Hematopoietic multipotent progenitor cell treated with erythropoietin and hydrocortisone succinate and interleukin-3 and kit ligand, for 6 days (in vitro differentiated cells): ENCODE measurements around the gene ADGRA3.

Source experiments
- DNase-seq: peaks from one replicate; pipeline ENCODE4 v3.0.0-alpha.2; 2015

The ADGRA3 gene

GRCh38 chr4:22515888-22516541 lies at the start of gene ADGRA3:
Gene ADGRA3, minus strand, starts transcription at chr4:22516066. Its CDS starts 282 bp downstream, at chr4:22515784.
- DNase-seq = peak; percentile 79

DNA sequence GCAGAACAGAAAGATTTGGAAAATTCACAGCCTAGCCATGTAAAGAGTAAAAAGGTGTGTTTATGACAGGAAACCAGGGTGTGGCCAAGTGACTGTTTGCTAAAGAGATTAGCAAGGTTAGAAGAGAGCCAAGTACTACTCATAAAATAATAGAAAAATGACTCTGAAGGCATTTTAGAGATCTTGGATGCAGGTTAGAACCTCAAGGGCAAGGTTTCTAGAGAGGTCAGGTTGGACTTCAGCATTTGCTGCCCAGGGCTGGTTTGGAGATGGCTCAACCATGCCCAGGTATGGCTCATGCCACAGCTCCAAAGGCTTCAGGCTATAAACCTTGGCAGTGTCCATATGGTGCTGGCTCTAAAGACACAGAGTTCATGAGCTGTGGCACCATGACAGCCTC lies 40.6 kb upstream of the ADGRA3 start:
- no peak for DNase-seq

DNA sequence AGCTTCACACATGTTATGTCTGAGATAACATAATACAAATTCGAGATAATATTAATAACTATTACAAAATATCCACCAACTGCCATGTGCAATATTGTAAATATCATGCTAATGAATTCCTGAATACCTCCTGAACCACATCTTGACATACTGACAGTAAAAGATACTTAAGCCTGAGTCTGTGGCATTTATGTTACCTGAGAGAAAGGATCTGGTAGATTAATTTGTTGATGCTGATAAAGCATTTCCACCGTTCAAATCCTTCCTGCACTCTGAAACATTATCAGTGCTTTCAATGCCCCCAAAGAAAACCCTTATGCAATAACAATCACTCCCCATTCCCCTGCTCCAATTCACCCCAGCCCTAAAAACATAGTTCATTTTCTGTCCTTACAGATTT lies 38.8 kb upstream of the ADGRA3 start:
- no peak for DNase-seq

- no peak for DNase-seq
These were observed 37.7 kb upstream of the ADGRA3 start for GRCh38 chr4:22553560-22553959.

DNA sequence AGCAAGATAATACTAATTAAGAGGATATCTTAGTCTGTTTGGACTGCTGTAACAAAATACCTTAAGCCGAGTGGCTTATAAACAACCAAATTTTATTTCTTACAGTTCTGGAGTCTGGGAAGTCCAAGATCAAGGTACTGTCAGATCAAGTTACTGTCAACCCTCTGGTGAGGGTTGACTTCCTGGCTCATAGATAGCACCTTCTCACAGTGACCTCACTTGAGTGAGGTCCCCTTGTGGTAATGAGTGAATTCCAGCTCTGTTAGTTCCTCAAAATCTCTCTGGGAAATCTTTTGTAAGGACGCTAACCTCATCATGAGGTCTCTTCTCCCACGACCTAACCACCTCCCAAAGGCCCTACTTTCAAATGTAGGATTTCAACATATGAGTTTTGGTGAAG lies 36.9 kb upstream of the ADGRA3 start:
- peak; percentile 10 for DNase-seq

DNA sequence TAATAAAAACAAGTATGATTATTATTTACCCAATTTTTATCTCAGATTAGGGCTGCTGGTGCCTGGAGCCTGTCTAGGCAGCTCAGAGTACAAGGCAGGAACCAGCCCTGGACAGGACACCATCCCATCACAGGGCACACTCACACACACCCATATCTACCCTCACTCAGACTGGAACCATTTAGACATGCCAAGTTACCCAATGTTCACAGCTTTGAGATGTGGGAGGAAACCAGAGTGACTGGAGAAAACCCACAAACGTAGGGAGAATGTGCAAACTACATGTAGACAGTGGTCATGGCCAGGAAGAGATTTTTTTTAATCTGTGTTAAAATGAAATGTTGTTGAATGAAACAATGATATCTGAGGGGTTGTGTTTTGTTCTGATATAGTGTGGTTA lies 35.7 kb upstream of the ADGRA3 start:
- no peak for DNase-seq

DNA sequence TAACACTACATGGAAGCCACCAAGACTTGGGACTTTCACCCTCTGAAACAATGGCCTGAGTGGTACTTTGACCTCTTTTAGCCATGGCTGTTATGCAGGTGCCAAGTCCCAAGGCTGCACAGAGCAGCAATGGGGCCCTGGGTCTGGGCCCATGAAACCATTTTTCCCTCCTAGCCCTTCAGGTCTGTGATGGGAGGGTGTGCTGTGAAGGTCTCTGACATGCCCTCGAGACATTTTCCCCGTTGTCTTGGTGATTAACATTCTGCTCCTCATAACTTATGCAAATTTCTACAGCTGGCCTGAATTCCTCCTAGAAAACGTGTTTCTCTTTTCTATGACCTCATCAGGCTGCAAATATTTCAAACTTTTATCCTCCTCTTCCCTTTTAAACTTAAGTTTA lies 30.4 kb upstream of the ADGRA3 start:
- no peak for DNase-seq

- DNase-seq = no peak
These were observed 23.4 kb upstream of the ADGRA3 start for GRCh38 chr4:22539251-22539650.

GRCh38 chr4:22537864-22538263 lies 22.0 kb upstream of the ADGRA3 start:
- DNase-seq = no peak

GRCh38 chr4:22534374-22534773 lies 18.5 kb upstream of the ADGRA3 start:
- DNase-seq = no peak

GRCh38 chr4:22532896-22533295 lies 17.0 kb upstream of the ADGRA3 start:
- no peak for DNase-seq

- DNase-seq = no peak
These were observed 16.3 kb upstream of the ADGRA3 start for GRCh38 chr4:22532117-22532516.

DNA sequence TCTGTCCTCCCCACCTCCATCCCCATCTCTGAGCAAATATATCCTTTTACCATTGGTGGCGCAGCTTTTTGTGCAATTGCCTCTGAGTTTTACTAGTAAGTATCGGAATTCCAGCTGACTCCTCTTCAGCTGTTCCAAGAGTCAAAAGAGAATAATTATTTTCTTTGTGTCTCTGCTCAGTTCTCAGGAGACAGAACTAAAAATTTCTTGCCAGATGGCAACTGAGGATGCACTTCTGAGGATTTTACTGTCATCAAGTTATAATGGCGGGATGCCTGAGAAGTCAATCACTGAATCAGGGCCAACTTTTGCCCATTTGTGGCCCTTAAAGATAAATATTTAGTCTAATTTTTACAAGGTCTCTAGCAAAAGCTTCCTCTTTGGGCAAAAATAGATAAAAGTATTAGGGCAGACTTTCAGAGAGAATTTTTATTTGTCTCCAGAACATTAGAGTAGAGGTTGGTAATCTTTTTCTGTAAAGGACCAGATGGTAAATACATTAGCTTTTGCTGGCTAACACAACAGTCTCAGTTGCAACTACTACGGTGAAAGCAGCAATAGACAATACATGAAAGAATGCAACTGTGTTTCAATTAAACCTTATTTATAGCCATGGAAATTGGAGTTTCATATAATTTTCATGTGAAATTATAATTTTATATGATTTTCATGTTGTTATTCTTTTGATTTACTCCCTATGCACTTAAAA lies 15.6 kb upstream of the ADGRA3 start:
- no peak for DNase-seq

DNA sequence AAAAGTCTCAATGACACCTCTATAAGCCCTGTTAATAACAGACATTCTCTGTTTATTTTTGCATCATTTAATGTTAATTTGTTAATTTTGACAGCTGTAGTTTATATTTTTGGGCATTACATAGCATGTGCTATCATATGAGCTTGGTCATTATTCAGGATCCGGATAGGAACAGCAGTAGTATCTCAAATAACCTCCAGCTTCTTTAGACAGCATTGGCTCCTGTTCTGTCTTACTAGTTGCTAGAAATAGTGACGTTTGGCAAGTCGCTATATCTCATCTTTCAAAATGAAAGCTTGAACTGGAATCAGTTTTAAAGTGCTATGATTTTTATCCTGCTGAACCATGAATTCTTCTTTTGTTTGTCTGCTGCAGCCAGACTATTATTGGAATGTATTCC lies 9.0 kb upstream of the ADGRA3 start:
- DNase-seq = no peak

DNA sequence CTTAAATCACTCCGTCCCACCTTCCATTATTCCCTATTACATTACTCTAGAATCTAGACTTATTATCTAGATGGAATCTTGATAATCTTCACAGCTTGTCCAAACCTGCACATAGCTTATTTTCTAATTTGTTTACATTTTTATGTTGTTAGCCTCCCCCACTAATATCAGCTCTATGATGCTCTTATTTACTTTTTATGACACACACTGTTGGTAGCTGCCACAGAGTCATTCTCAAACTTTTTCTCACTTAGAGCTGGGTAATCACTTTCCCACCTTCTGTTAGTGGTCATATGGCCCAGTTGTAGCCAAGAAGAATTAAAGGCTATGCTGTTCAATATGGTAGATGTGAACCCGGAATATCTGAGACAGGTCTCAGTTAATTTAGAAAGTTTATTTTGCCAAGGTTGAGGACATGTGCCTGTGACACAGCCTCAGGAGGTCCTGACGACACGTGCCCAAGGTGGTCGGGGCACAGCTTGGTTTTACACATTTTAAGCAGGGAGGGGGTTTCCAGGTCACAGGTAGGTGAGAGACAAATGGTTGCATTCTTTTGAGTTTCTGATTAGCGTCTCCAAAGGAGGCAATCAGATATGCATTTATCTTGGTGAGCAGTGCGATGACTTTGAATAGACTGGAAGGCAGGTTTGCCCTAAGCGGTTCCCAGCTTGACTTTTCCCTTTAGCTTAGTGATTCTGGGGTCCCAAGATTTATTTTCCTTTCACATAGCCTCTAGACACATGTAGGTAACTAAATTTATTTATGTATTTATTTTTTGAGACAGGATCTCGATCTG lies 7.0 kb upstream of the ADGRA3 start:
- DNase-seq = no peak

- no peak for DNase-seq
These were observed 6.3 kb upstream of the ADGRA3 start for GRCh38 chr4:22522206-22522605.

DNA sequence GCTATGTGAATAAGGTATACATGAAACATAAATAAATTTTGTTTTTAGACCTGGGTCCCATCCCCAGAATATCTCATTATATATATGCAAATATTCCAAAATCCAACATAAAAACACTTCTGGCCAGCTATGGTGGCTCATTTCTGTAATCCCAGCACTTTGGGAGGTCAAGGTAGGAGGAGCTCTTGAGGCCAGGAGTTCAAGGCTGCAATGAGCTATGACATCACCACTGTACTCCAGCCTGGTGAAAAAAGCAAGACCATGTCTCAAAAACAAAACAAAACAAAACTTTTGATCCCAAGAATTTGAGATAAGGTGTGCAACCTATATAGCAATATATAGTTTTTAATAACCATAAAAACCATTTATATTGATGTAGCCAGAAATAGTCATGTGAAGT lies 5.4 kb upstream of the ADGRA3 start:
- no peak for DNase-seq

DNA sequence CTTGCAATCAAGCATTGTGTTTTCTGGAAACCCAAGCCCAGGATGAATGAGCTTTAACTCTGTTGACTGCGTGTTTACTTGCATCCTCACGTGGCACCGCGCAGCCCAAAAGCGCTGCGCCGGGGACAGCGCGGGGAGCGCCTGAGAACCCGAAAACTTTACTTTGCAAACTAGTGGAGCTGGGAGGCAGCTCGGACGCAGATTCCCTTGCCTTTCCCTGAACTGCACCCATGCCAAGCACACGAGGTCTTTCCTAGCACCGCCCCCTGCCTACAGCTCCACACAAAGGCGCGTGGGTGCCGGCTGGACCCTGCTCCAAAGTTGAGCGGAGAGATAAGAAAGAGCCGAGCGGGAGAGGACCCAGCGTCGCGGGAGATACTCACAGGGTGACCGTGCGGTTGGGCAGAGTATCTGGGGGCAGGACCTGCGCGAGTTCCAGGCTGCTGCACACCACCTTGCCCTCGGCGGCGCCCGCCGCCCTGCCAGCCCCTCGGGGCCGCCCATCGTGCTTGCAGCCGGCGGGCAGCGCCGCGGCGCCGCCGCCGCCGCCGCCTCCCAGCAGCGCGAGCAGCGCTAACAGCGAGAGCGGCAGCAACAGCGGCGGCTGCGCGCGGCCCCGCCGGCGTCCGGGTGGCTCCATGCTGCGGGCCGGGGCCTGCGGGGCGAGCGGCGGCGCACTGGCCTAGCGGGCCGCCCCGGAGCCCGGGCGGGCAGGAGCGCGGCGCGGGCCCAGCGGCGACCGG lies 550 bp downstream of the ADGRA3 start:
- peak; percentile 85 for DNase-seq

DNA sequence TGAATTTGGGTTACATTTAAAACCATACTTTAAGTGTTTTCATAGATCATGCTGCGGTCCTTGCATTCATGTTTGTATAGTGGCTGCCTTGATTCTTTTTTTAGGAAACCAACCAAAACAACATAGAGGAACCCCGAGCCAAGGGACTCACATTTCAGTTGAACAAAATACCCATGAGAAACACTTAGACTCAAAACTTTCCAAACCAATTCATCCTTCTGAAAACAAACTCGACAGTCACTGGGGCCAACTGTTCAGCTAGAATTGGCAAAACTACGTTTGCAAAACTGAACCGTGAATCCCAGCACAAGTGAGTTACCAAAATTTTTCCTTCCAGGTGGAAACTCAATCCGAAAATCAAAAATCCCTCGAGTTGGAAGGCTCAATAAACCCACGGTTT lies 1.4 kb downstream of the ADGRA3 start:
- DNase-seq = peak; percentile 23

DNA sequence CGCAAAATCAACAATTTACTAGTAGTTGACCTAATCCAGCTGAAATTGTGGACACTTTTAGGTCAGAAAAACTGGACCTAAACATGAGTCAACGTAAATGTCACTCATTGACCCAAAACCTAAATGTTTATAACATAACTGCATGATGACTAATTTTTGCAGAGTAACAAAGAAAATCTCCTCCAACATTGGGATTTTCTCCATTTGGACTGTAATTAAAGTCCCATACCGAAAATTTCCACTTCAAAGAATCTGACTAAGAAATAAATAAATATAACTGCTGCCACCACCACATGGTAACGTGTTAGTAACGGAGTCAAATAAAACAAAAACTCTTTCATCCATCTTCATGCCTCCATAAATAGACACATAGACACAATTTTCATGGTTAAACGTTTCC lies 1.9 kb downstream of the ADGRA3 start:
- DNase-seq = no peak

- no peak for DNase-seq
These were observed 3.6 kb downstream of the ADGRA3 start for GRCh38 chr4:22512306-22512705.

DNA sequence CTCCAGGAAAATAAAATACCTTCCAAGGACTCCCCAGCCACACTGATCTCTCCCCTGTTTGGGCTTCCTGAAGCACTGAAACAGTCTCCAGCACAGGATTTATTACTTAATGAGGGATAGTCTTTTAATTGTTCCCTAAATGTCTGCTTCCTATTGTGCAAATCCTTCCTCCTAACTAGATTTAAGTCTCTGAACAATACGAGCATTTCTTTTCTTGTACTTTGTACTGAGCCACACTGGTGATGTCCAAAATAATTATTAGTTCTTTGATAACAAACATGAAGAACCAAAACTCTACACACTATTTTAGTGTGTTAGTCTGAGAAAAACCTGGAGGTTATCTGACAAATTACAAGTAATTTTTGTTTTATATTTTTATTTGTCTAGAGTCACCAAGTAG lies 5.1 kb downstream of the ADGRA3 start:
- DNase-seq = no peak

DNA sequence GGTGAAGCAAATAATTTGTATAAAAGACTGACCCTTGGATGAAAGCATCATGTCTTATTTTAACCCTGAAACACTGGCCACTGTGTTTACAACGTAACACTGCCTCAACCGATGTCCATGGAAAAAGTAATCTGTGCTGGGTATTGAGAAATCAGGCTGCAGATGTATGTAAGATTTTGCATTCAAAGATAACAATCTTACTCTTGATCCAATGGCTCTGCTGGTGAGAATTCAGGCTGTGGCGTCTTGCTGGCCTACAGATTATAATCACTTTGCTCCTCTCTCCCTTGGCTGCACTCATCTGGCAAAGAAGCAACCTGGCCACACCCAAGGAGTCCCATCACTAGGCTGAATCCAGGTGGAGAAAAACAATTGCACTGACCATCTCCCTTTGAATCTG lies 7.5 kb downstream of the ADGRA3 start:
- DNase-seq = no peak
